Measurements from ENCODE around the gene TADA3. TPM values are rescaled to one million over a fixed set of nuclear protein-coding genes. Genes with fewer than 3 reads are reported as not detected.

Gene TADA3
- polyA plus RNA-seq, 2 of the 4 experiments (the other 2 are of a cell fraction), result 42.6 to 50.3 TPM

GRCh38 chr3:9841015-9841414 lies 48.7 kb upstream of the TADA3 start:
- H3K9me3 ChIP-seq, result no peaks in the 10 kb centered on the region
- ATAC-seq (no peak), FAIRE-seq (no peak), DNase-seq (ENCODE audit: low read depth in 1 of 2, low spot score in 1 of 2) (no peak)
- H3K4me2 ChIP-seq, result no peak overlapping the region
- H3K4me1 ChIP-seq, result peaks cover 8% of the 10 kb centered on the region; the same call in 2 of the 3 replicates
- ChIA-PET POLR2A (interaction anchor here (1.5 kb wide), 1 partner anchor 93 kb away, joined by 4 read pairs; the partner anchor contains the start of gene CRELD1), CTCF (interaction anchor here (0.7 to 6.1 kb wide), 10 partner anchors 9 to 125 kb away, joined by 3 to 55 read pairs (median 4); partner anchors contain the start of gene CRELD1)
- H3K27ac ChIP-seq, result no peak overlapping the region
- no peak overlapping the region for H3K4me3 ChIP-seq
- 82% methylated on average over 8 of the region's 8 CpGs for WGBS (ENCODE audit: missing lambda C conversion rate)
- TF ChIP-seq NFE2L2 (conservative IDR thresholded peaks at IDR 0.05; ENCODE audit: low read length) (no peak), GATA3 (IDR thresholded peaks at IDR 0.05; ENCODE audit: borderline replicate concordance) (no peak), HES2 (IDR thresholded peaks at IDR 0.05) (no peak), POLR2A (IDR thresholded peaks at IDR 0.05; ENCODE audit: low read length) (no peak), ESRRA (IDR thresholded peaks at IDR 0.05; ENCODE audit: borderline replicate concordance, low read length) (no peak), RFX5 (IDR thresholded peaks at IDR 0.05) (no peak), ATOH8 (CRISPR knock-in tag; IDR thresholded peaks at IDR 0.05; ENCODE audit: low read depth) (no peak), RAD21 (conservative IDR thresholded peaks at IDR 0.05 in 1 of 2, IDR thresholded peaks at IDR 0.05 in 1 of 2) (no peak), RCOR1 (IDR thresholded peaks at IDR 0.05; ENCODE audit: low read depth, low read length) (no peak)

- H3K4me1 ChIP-seq, result peaks cover 8% of the 10 kb centered on the region; the same call in 2 of the 3 replicates
- no peak overlapping the region for H3K4me2 ChIP-seq
- DNase-seq (ENCODE audit: low read depth in 1 of 2, low spot score in 1 of 2) (no peak), FAIRE-seq (no peak), ATAC-seq (no peak)
- CTCF ChIA-PET, result interaction anchor here (0.7 to 6.1 kb wide), 9 partner anchors 10 to 108 kb away, joined by 3 to 55 read pairs (median 4); partner anchors contain the start of gene CRELD1
- H3K4me3 ChIP-seq, result no peak overlapping the region
- no peaks in the 10 kb centered on the region for H3K9me3 ChIP-seq
- no peak for TF ChIP-seq MAX (IDR thresholded peaks at IDR 0.05)
- no peak for TF ChIP-seq HEYL (CRISPR knock-in tag; IDR thresholded peaks at IDR 0.05)
- no peak for TF ChIP-seq JUNB (IDR thresholded peaks at IDR 0.05)
- TF ChIP-seq REST (IDR thresholded peaks at IDR 0.05), result no peak
- TF ChIP-seq BHLHE40 (IDR thresholded peaks at IDR 0.05; ENCODE audit: low read depth, low read length), result no peak
- TF ChIP-seq RCOR1 (IDR thresholded peaks at IDR 0.05; ENCODE audit: low read depth, low read length), result no peak
- no peak for TF ChIP-seq MYC (IDR thresholded peaks at IDR 0.05; ENCODE audit: borderline replicate concordance, low read length)
- TF ChIP-seq USF2 (IDR thresholded peaks at IDR 0.05), result no peak
- 84% methylated on average over 4 of the region's 4 CpGs for WGBS (ENCODE audit: missing lambda C conversion rate)
- POLR2A ChIA-PET, result interaction anchor here (0.8 kb wide), 1 partner anchor 108 kb away, joined by 3 read pairs; no protein-coding TSS in a partner anchor
- no peak overlapping the region for H3K27ac ChIP-seq
These were observed 46.6 kb upstream of the TADA3 start for GRCh38 chr3:9838856-9839255.
